B cell (primary cell): ENCODE results near the gene EPC1. TPM values are rescaled to one million over a fixed set of nuclear protein-coding genes. Genes with fewer than 3 reads are reported as not detected.
A peak's percentile ranks its signal among the peaks of the same experiment; 100 is the strongest.

Experiments used
- ATAC-seq: fragments of 200-7000 bp; cut with Tn5 transposase; one replicate; pipeline ENCODE4 v1.10.0; 2021; ENCODE audit warnings: low read depth, mild to moderate bottlenecking, moderate number of reproducible peaks, moderate library complexity
- CTCF ChIA-PET: fragments of 350-600 bp; sonication (Branson Sonifier 250); formaldehyde crosslinking; loops from one replicate; lab custom pipeline; 2021; ENCODE audit warnings: antibody characterized with exemption, inconsistent platforms; lab: Charles Lee
- POLR2A ChIA-PET: fragments of 350-600 bp; sonication (Branson Sonifier 250); formaldehyde crosslinking; loops from one replicate; lab custom pipeline; 2021; ENCODE audit warnings: antibody characterized with exemption; lab: Charles Lee
- DNase-seq: peaks from one replicate; pipeline ENCODE4 v3.0.0; 2013
- H2AFZ ChIP-seq: 2 replicates; pipeline ENCODE4 v1.6.1; 2012; ENCODE audit warnings: mild to moderate bottlenecking, low read depth, low read length; ENCODE audit not compliant: insufficient read depth, poor library complexity, severe bottlenecking
- H3K27ac ChIP-seq, 2 donors: 1 replicate in 1 of 2; 2 replicates in 1 of 2; pipeline ENCODE4 v1.5.1; 2012 to 2013; ENCODE audit warnings: low read length in 2 of 2, mild to moderate bottlenecking in 2 of 2, moderate library complexity in 1 of 2
- H3K27me3 ChIP-seq, 4 experiments: fragments of 200-600 bp in 1 of 4; sonication (generic) in 1 of 4; replicated peaks in 1 of 4; 1 replicate in 2 of 4; 2 replicates in 2 of 4; pipeline versions ENCODE4 v1.6.1 to v1.7.0; 2013 to 2016; ENCODE audit warnings: low read length in 3 of 4, mild to moderate bottlenecking in 2 of 4, mixed read lengths in 1 of 4, moderate library complexity in 1 of 4; ENCODE audit not compliant: insufficient read depth in 4 of 4, control insufficient read depth in 3 of 4; ENCODE audit errors: control extremely low read depth in 1 of 4
- H3K36me3 ChIP-seq, 2 experiments: replicated peaks in 1 of 2; 1 replicate in 1 of 2; 2 replicates in 1 of 2; pipeline versions ENCODE4 v1.6.1 to v1.7.1; 2013; ENCODE audit warnings: low read length in 1 of 2; ENCODE audit not compliant: insufficient read depth in 2 of 2, control insufficient read depth in 1 of 2; ENCODE audit errors: control extremely low read depth in 1 of 2, extremely low read depth in 1 of 2
- H3K4me1 ChIP-seq, 2 donors: fragments of 200-600 bp in 1 of 2; sonication (generic) in 1 of 2; 1 replicate in 1 of 2; 2 replicates in 1 of 2; pipeline versions ENCODE4 v1.5.1 to v1.6.1; 2013 to 2017; ENCODE audit warnings: low read length in 2 of 2; ENCODE audit not compliant: control insufficient read depth in 2 of 2, insufficient read depth in 2 of 2
- H3K4me2 ChIP-seq: replicated peaks from 2 replicates; pipeline ENCODE3; 2012; ENCODE audit warnings: mild to moderate bottlenecking, low read depth, low read length; ENCODE audit not compliant: poor library complexity, severe bottlenecking
- H3K4me3 ChIP-seq, 5 experiments: fragments of 200-600 bp in 1 of 5; sonication (generic) in 1 of 5; 1 replicate in 3 of 5; 2 replicates in 2 of 5; pipeline versions ENCODE4 v1.5.1 to v1.7.0; 2011 to 2016; ENCODE audit warnings: low read length in 4 of 5, mild to moderate bottlenecking in 4 of 5, low read depth in 2 of 5, control low read depth in 1 of 5, moderate library complexity in 1 of 5; ENCODE audit not compliant: insufficient read depth in 1 of 5; ENCODE audit errors: control extremely low read depth in 1 of 5, extremely low read depth in 1 of 5
- H3K79me2 ChIP-seq: fragments of 200-600 bp; sonication (generic); one replicate; pipeline ENCODE4 v1.6.0; 2016; ENCODE audit warnings: low read length; ENCODE audit not compliant: control insufficient read depth, insufficient read depth
- H3K9ac ChIP-seq: fragments of 200-600 bp; sonication (generic); 2 replicates; pipeline ENCODE4 v1.6.1; 2017; ENCODE audit warnings: mild to moderate bottlenecking, low read length, moderate library complexity
- H3K9me3 ChIP-seq, 3 donors: one replicate each; pipeline versions ENCODE4 v1.6.1 to v1.7.1; 2013; ENCODE audit warnings: low read length in 2 of 3; ENCODE audit not compliant: control insufficient read depth in 2 of 3, insufficient read depth in 1 of 3; ENCODE audit errors: control extremely low read depth in 1 of 3
- H4K20me1 ChIP-seq: 2 replicates; pipeline ENCODE4 v1.6.0; 2012; ENCODE audit warnings: mild to moderate bottlenecking, low read length; ENCODE audit not compliant: insufficient read depth, control insufficient read depth, poor library complexity, severe bottlenecking
- H3K27ac Mint-ChIP-seq: one replicate; pipeline ENCODE4 v1.8.0; 2021; ENCODE audit warnings: mixed read lengths
- H3K27me3 Mint-ChIP-seq: one replicate; pipeline ENCODE4 v1.8.0; 2021; ENCODE audit warnings: mixed read lengths
- H3K4me1 Mint-ChIP-seq: one replicate; pipeline ENCODE4 v1.8.0; 2021; ENCODE audit warnings: mixed read lengths
- H3K4me3 Mint-ChIP-seq: one replicate; pipeline ENCODE4 v1.8.0; 2021; ENCODE audit warnings: mixed read lengths
- H3K9me3 Mint-ChIP-seq: one replicate; pipeline ENCODE4 v1.8.0; 2022; ENCODE audit warnings: mixed read lengths; ENCODE audit not compliant: insufficient read depth
- EZH2 ChIP-seq: IDR thresholded peaks from 2 replicates; pipeline ENCODE4 v1.6.1; 2012; ENCODE audit warnings: borderline replicate concordance, low read depth, mild to moderate bottlenecking, moderate library complexity, low read length; ENCODE audit not compliant: insufficient read depth, poor library complexity, severe bottlenecking
- WGBS: methylation state at CpG from one replicate; pipeline ENCODE4 v1.1.5; 2013; ENCODE audit warnings: missing lambda C conversion rate; ENCODE audit not compliant: insufficient coverage; 5-methylcytosine and 5-hydroxymethylcytosine counted together
- intact Hi-C: fragments of 100-400 bp; cut with micrococcal nuclease; formaldehyde crosslinking; loops from one replicate; pipeline ENCODE4 v1.10.0; 2022
- polyA plus RNA-seq: library from polyadenylated mRNA; depleted of rRNA; stranded (reverse); fragments of >200 nt; gene quantifications from 2 replicates; pipeline ENCODE4 v1.2.3, GENCODE V29; 2012
- total RNA-seq, 2 donors: library from RNA; stranded (reverse); fragments of 120-200 nt in 1 of 2; gene quantifications; 1 replicate in 1 of 2; 2 replicates in 1 of 2; pipeline versions ENCODE4 v1.2.3 to v1.2.4, GENCODE V29; 2013 to 2022
- TF ChIP-seq, protein P1 (sequence below): fragments of 200-600 bp; IDR thresholded peaks from one replicate; pipeline ENCODE4 v1.8.0; 2022; ENCODE audit warnings: antibody characterized with exemption, mild to moderate bottlenecking

Gene EPC1
- total and polyA plus RNA-seq, 2 donors (not counting 1 experiment from before 2014, with no cell fraction given): 120 to 220 TPM

DNA sequence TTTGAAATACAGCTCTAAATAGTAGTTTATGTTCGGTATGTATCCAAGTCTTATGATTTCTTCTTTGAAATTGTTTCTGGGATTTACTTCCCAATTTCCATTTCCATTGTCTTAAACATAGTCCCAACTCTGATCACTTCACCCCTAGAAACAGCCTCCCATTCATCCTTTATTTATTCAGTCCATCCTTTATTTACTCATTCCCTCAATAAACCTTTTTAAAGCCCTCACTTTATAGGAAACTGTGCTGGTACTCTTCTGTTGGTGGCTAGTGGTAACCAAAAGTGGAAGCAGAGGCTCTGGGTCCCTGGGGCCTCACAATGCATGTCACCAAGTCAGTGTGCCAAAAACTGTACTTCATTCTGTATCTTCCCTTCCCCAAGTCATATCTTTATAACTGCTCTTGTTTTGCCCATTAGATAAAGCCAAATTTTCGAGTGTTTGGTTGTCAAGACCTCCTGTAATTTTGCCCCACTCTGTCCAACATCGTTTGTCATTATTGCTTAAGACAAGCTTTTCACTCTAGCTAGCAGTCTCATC lies 3.9 kb upstream of the EPC1 start:
- ATAC-seq: no peak
- CTCF ChIA-PET: no interaction called here
- 80% methylated on average over 2 of the region's 3 CpGs for WGBS
- no peak overlapping the region for H2AFZ ChIP-seq
- TF ChIP-seq, protein P1, sequence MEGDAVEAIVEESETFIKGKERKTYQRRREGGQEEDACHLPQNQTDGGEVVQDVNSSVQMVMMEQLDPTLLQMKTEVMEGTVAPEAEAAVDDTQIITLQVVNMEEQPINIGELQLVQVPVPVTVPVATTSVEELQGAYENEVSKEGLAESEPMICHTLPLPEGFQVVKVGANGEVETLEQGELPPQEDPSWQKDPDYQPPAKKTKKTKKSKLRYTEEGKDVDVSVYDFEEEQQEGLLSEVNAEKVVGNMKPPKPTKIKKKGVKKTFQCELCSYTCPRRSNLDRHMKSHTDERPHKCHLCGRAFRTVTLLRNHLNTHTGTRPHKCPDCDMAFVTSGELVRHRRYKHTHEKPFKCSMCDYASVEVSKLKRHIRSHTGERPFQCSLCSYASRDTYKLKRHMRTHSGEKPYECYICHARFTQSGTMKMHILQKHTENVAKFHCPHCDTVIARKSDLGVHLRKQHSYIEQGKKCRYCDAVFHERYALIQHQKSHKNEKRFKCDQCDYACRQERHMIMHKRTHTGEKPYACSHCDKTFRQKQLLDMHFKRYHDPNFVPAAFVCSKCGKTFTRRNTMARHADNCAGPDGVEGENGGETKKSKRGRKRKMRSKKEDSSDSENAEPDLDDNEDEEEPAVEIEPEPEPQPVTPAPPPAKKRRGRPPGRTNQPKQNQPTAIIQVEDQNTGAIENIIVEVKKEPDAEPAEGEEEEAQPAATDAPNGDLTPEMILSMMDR: no peak
- no peak for TF ChIP-seq EZH2
- H3K4me1 Mint-ChIP-seq: peaks cover 60% of the 10 kb centered on the region
- no peak overlapping the region for H3K4me3 Mint-ChIP-seq
- no peaks in the 10 kb centered on the region for H3K9me3 ChIP-seq
- H3K27me3 Mint-ChIP-seq: no peaks in the 10 kb centered on the region
- peak overlapping the region; percentile 43 for H3K27ac Mint-ChIP-seq
- H4K20me1 ChIP-seq: peaks cover 2% of the 10 kb centered on the region
- no peak overlapping the region for H3K9ac ChIP-seq
- no peaks in the 10 kb centered on the region for H3K9me3 Mint-ChIP-seq
- peaks cover 30 to 33% of the 10 kb centered on the region in 2 donors for H3K4me1 ChIP-seq
- no peak overlapping the region for H3K27ac ChIP-seq
- H3K79me2 ChIP-seq: peaks cover 61% of the 10 kb centered on the region
- H3K27me3 ChIP-seq: no peaks in the 10 kb centered on the region
- H3K36me3 ChIP-seq: no peaks in the 10 kb centered on the region
- no peak overlapping the region for H3K4me3 ChIP-seq
- intact Hi-C loops: no loop called here
- H3K4me2 ChIP-seq: peak overlapping the region; percentile 2
- DNase-seq: no peak
- POLR2A ChIA-PET: no interaction called here

DNA sequence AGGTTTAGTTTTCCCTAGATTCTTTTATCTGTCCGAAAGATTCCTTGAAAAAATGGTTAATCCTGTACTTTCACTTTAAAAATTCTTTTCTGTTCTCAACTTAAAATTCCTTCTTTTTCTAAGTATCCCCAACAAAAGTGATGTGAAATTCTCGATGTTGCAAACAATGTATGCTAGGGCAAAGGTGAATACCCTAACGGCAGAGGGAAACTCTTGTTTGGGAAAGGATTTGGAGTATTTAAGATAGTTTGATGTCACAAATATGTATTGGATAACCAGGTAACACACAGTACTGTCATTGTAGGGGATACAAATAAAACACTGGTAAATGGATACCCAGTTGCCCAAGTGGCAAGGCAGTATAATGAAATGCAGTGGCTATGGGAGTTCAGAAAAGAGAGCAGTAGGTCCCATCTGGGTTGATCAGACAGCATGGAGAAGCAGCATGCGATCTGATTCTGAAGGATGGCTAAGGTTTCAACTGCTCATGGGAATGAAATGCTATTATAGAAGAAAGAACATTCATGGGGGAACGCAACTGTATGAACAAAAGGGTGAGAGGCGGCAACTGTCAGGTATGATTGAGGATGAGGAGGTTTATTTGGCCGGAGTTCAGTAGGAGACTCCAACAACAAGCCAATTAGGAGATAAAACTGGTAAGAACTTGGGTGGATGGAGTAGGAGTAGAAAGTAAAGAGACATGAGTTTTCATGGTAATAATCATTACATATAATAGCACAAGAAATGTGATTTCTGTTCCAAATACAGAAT lies 3.2 kb upstream of the EPC1 start:
- Histone ChIP-seq H3K9ac (no peak overlapping the region), H3K36me3 (no peaks in the 10 kb centered on the region), H2AFZ (no peak overlapping the region), H3K4me2 (no peak overlapping the region), H4K20me1 (peaks cover 7% of the 10 kb centered on the region), H3K4me1 (peaks cover 34 to 38% of the 10 kb centered on the region in 2 donors), H3K4me3 (no peak overlapping the region), H3K27ac (peak overlapping the region in 1 of 2 donors; percentile 36), H3K79me2 (peaks cover 61% of the 10 kb centered on the region), H3K27me3 (no peaks in the 10 kb centered on the region), H3K9me3 (no peaks in the 10 kb centered on the region)
- TF ChIP-seq, protein P1: no peak
- TF ChIP-seq EZH2: no peak
- Mint-ChIP-seq H3K27ac (no peak overlapping the region), H3K27me3 (no peaks in the 10 kb centered on the region), H3K4me3 (no peak overlapping the region), H3K4me1 (peaks cover 66% of the 10 kb centered on the region), H3K9me3 (no peaks in the 10 kb centered on the region)
- 100% methylated on average over 4 of the region's 7 CpGs for WGBS
- intact Hi-C loops: loop anchor here (5.0 to 10.0 kb wide), 3 partner anchors 38 to 1915 kb away; partner anchors contain the start of gene MAP3K8
- ChIA-PET CTCF (interaction anchor here (3.2 kb wide), 1 partner anchor 18 kb away, joined by 24 read pairs; no protein-coding TSS in a partner anchor), POLR2A (no interaction called here)
- no peak for ATAC-seq
- no peak for DNase-seq
